Left hindlimb (tissue), 1 donor: ENCODE data around the gene MAGEB1.

Experiments
- DNase-seq: peaks from one replicate; pipeline ENCODE4 v3.0.0-alpha.2; 2018

Gene MAGEB1

GRCh38 chrX:30301208-30301607 lies 54.3 kb downstream of the MAGEB1 start:
- no peak for DNase-seq
